Measurements from ENCODE around the gene MRGPRF. TPM values are rescaled to one million over a fixed set of nuclear protein-coding genes. Genes with fewer than 3 reads are reported as not detected.

The MRGPRF gene
- total and polyA plus RNA-seq, 8 donors = 6.7 to 123 (median 20.8) TPM

GRCh38 chr11:68966894-68967780 lies 45.9 kb downstream of the MRGPRF start:
- H3K27ac ChIP-seq = no peak overlapping the region
- no peaks in the 10 kb centered on the region for H3K36me3 ChIP-seq
- H3K4me1 ChIP-seq = no peaks in the 10 kb centered on the region
- no peak for DNase-seq
- TF ChIP-seq, protein P1, sequence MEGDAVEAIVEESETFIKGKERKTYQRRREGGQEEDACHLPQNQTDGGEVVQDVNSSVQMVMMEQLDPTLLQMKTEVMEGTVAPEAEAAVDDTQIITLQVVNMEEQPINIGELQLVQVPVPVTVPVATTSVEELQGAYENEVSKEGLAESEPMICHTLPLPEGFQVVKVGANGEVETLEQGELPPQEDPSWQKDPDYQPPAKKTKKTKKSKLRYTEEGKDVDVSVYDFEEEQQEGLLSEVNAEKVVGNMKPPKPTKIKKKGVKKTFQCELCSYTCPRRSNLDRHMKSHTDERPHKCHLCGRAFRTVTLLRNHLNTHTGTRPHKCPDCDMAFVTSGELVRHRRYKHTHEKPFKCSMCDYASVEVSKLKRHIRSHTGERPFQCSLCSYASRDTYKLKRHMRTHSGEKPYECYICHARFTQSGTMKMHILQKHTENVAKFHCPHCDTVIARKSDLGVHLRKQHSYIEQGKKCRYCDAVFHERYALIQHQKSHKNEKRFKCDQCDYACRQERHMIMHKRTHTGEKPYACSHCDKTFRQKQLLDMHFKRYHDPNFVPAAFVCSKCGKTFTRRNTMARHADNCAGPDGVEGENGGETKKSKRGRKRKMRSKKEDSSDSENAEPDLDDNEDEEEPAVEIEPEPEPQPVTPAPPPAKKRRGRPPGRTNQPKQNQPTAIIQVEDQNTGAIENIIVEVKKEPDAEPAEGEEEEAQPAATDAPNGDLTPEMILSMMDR (IDR thresholded peaks at IDR 0.05) = no peak
- intact Hi-C loops (cut with DNase I; ENCODE audit: low total_unique reads) = no loop called here
- no peak overlapping the region for H3K4me3 ChIP-seq
- no peaks in the 10 kb centered on the region for H3K9me3 ChIP-seq
- 85 to 90% (median 89%) methylated on average over 9 of the region's 9 CpGs for whole genome bisulfite sequencing, 5 donors
- peaks cover 0 to 22% (median 0%) of the 10 kb centered on the region in 3 donors for H3K27me3 ChIP-seq

DNA sequence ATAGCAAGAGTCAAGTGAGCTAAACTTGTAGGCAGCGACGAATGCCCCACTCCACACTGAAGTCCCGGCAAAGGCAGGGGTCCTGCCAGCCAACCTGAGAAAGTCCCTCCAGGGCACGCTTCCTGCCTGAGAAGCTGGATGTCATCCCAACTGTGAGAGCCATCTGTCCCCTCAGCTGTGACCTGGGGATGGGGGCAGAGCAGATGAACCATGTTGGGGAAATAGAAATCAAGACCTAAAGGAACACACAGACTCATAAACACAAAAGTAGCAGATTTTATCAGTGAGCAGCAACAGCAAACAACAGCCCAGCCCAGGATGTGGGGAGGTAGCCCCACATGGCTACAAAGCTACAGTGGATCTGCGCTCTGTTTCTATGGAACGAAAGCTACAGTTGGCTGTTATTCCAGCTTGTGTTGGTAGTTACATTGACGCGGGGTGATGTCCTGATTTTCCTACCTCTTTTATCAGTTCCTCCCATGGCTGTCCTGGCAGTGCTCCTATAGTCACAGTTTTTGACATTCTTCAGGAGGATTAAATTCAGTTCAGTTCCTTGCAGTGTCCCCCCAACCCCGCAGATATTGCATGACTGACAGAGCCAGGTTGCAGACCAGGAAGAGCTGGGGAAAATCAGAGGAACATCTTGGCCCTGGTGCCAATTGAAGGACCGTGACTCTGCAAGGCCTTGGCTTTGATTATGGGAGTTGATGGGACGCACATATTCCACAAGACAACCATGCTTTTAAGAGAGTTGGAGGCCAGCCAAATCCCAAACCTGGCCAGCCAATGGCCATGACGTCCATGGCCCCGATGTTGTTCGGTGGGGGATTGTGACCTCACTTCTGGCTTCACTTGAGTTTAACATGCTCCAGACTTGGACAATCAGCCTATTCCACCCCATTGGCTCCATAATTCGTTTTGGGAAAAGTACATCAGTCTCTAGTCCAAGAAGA lies 46.9 kb downstream of the MRGPRF start:
- TF ChIP-seq POLR2A (IDR thresholded peaks at IDR 0.05) = no peak
- TF ChIP-seq EP300 (IDR thresholded peaks at IDR 0.05) = no peak
- TF ChIP-seq POLR2AphosphoS5 (IDR thresholded peaks at IDR 0.05) = no peak
- TF ChIP-seq, protein P1 (IDR thresholded peaks at IDR 0.05) = no peak
- DNase-seq = peak in 1 of 2 donors; percentile 52
- Histone ChIP-seq H3K9me3 (no peaks in the 10 kb centered on the region), H3K27me3 (peaks cover 0 to 12% (median 0%) of the 10 kb centered on the region in 3 donors), H3K4me3 (no peak overlapping the region), H3K36me3 (no peaks in the 10 kb centered on the region), H3K4me1 (no peaks in the 10 kb centered on the region), H3K27ac (no peak overlapping the region)
- intact Hi-C loops (cut with DNase I; ENCODE audit: low total_unique reads) = no loop called here
- 85 to 89% (median 88%) methylated on average over 15 of the region's 15 CpGs for WGBS, 5 donors

- DNase-seq = no peak
- H3K27ac ChIP-seq = no peak overlapping the region
- H3K36me3 ChIP-seq = no peaks in the 10 kb centered on the region
- H3K27me3 ChIP-seq = peaks cover 0 to 4% (median 0%) of the 10 kb centered on the region in 3 donors
- no peak for TF ChIP-seq EP300 (IDR thresholded peaks at IDR 0.05)
- no peaks in the 10 kb centered on the region for H3K4me1 ChIP-seq
- no peaks in the 10 kb centered on the region for H3K9me3 ChIP-seq
- H3K4me3 ChIP-seq = no peak overlapping the region
- intact Hi-C loops (cut with DNase I; ENCODE audit: low total_unique reads) = no loop called here
- 74 to 89% (median 89%) methylated on average over 2 to 3 of the region's 3 CpGs for WGBS, 5 donors
Measured at GRCh38 chr11:68963779-68964178, 49.3 kb downstream of the MRGPRF start.

GRCh38 chr11:68962527-68963250 lies 50.4 kb downstream of the MRGPRF start:
- H3K27ac ChIP-seq = no peak overlapping the region
- no peaks in the 10 kb centered on the region for H3K9me3 ChIP-seq
- no peaks in the 10 kb centered on the region for H3K4me1 ChIP-seq
- intact Hi-C loops (cut with DNase I; ENCODE audit: low total_unique reads) = no loop called here
- no peaks in the 10 kb centered on the region for H3K36me3 ChIP-seq
- 76 to 91% (median 83%) methylated on average over 16 of the region's 16 CpGs for WGBS, 5 donors
- H3K4me3 ChIP-seq = no peak overlapping the region
- no peak for TF ChIP-seq EP300 (IDR thresholded peaks at IDR 0.05)
- TF ChIP-seq, protein P1 (IDR thresholded peaks at IDR 0.05) = no peak
- H3K27me3 ChIP-seq = no peaks in the 10 kb centered on the region
- no peak for DNase-seq
